Measurements from ENCODE around the gene CUL1. TPM values are rescaled to one million over a fixed set of nuclear protein-coding genes. Genes with fewer than 3 reads are reported as not detected.

The CUL1 gene
- total RNA-seq, 6 donors from 2014 or later, result 29.0 to 65.0 (median 45.9) TPM

DNA sequence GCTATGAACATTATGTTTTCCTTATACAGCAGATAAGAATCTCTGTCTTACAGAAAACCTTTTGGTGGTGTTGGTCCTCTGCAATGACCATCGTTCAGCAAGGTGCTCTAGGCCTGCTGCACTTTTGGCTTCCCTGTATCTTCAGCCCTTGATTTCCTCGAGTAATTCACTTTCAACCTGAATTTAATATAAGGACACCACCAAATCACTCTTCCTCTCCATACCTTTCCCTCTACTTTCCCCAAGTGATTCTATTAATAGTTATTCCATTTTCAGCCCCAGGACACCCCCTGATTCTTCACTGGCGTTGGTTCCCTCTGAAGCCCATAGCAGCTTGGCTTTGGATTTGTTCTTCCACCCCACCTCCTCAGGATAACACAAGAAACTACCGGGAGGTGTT is 113.2 kb downstream of the CUL1 start:
- DNase-seq, result no peak
- ATAC-seq (ENCODE audit: low FRiP score in 2 of 2), result no peak
- TF ChIP-seq EP300 (IDR thresholded peaks at IDR 0.05) (no peak), POLR2A (IDR thresholded peaks at IDR 0.05) (no peak), POLR2AphosphoS5 (IDR thresholded peaks at IDR 0.05) (no peak)
- TF ChIP-seq, protein P1, sequence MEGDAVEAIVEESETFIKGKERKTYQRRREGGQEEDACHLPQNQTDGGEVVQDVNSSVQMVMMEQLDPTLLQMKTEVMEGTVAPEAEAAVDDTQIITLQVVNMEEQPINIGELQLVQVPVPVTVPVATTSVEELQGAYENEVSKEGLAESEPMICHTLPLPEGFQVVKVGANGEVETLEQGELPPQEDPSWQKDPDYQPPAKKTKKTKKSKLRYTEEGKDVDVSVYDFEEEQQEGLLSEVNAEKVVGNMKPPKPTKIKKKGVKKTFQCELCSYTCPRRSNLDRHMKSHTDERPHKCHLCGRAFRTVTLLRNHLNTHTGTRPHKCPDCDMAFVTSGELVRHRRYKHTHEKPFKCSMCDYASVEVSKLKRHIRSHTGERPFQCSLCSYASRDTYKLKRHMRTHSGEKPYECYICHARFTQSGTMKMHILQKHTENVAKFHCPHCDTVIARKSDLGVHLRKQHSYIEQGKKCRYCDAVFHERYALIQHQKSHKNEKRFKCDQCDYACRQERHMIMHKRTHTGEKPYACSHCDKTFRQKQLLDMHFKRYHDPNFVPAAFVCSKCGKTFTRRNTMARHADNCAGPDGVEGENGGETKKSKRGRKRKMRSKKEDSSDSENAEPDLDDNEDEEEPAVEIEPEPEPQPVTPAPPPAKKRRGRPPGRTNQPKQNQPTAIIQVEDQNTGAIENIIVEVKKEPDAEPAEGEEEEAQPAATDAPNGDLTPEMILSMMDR (IDR thresholded peaks at IDR 0.05), result no peak

DNA sequence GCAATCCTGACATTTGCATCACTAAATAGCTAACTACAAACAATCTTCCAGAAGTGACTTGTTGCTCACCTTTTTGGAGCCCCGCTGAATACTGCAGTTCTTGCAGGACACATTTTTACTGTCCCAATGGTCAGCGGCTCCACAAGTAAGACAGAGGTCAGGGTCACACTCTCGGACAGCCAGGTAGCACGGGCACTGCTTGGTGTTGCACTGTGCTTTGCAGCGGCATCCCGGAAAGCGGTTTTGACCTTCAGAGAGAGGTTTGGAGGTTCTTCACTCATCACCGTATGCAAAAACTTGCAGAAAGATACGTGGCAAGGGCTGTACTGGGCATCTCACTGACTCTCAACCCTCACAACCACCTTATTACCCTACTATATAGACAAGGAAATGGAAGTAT is 115.2 kb downstream of the CUL1 start:
- Histone ChIP-seq H3K4me1 (no peaks in the 10 kb centered on the region), H3K36me3 (peaks cover 0 to 4% (median 0%) of the 10 kb centered on the region in 4 donors), H3K27ac (no peak overlapping the region), H3K4me3 (no peak overlapping the region), H3K27me3 (no peaks in the 10 kb centered on the region), H3K9me3 (no peaks in the 10 kb centered on the region)
- no peak for TF ChIP-seq POLR2AphosphoS5 (IDR thresholded peaks at IDR 0.05)
- DNase-seq (no peak), ATAC-seq (ENCODE audit: low FRiP score in 2 of 2) (no peak)
- 93 to 96% methylated on average over 9 of the region's 9 CpGs for WGBS, 2 donors

More for the DNA sequence above, 113.2 kb downstream of the CUL1 start:
- Histone ChIP-seq H3K4me1 (no peaks in the 10 kb centered on the region), H3K4me3 (no peak overlapping the region), H3K36me3 (peaks cover 0 to 10% (median 7%) of the 10 kb centered on the region in 4 donors), H3K27me3 (no peaks in the 10 kb centered on the region), H3K27ac (no peak overlapping the region), H3K9me3 (no peaks in the 10 kb centered on the region)
- 91 to 92% methylated on average over 4 of the region's 4 CpGs for WGBS, 2 donors

DNA sequence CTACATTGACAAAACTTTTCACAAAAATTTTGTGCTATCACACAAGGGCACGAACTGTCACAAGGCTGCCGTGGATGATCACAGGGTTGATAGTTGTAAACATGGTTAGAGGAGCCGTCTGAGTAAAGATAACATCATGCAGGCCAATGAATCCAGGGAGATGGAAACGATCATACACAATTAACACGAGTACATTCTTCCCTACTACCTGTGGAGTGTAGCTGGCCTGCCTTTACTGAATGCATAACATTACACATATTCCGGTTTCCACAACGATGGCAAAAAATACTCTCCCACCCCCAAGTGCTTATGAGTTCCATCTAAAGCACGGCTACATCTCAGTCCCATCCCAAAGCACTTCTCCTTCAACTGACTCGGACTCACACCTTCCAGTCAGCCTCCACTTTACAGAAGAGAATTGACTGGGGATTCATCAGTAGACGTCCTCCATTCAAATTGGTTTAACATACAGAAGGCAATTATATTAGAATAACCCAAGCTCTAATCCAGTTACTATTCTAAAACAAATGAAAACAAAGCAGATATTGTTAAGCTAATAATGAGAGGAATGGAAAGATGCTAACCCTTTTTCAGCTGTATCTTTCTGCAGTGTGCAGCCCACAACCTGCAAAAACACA is 116.3 kb downstream of the CUL1 start:
- H3K4me1 ChIP-seq, result no peaks in the 10 kb centered on the region

GRCh38 chr7:148815612-148816011 is 116.9 kb downstream of the CUL1 start:
- DNase-seq (no peak), ATAC-seq (ENCODE audit: low FRiP score in 2 of 2) (no peak)
- Histone ChIP-seq H3K36me3 (no peaks in the 10 kb centered on the region), H3K4me1 (no peaks in the 10 kb centered on the region), H3K4me3 (no peak overlapping the region), H3K27me3 (no peaks in the 10 kb centered on the region), H3K9me3 (no peaks in the 10 kb centered on the region), H3K27ac (no peak overlapping the region)
- WGBS, 2 donors, result 85 to 88% methylated on average over 3 of the region's 3 CpGs
- TF ChIP-seq, protein P1 (IDR thresholded peaks at IDR 0.05), result no peak
- TF ChIP-seq POLR2A (IDR thresholded peaks at IDR 0.05) (no peak), EP300 (IDR thresholded peaks at IDR 0.05) (no peak), POLR2AphosphoS5 (IDR thresholded peaks at IDR 0.05) (no peak)

More for the DNA sequence above, 116.3 kb downstream of the CUL1 start:
- no peak for ATAC-seq (ENCODE audit: low FRiP score in 2 of 2)
- Histone ChIP-seq H3K27me3 (no peaks in the 10 kb centered on the region), H3K36me3 (peaks cover 0 to 3% (median 0%) of the 10 kb centered on the region in 4 donors), H3K4me3 (no peak overlapping the region), H3K27ac (no peak overlapping the region), H3K9me3 (no peaks in the 10 kb centered on the region)
- TF ChIP-seq, protein P1 (IDR thresholded peaks at IDR 0.05), result no peak
- TF ChIP-seq EP300 (IDR thresholded peaks at IDR 0.05) (no peak), POLR2AphosphoS5 (IDR thresholded peaks at IDR 0.05) (no peak), POLR2A (IDR thresholded peaks at IDR 0.05) (no peak)
- WGBS, 2 donors, result 85 to 89% methylated on average over 10 of the region's 10 CpGs
- no peak for DNase-seq

DNA sequence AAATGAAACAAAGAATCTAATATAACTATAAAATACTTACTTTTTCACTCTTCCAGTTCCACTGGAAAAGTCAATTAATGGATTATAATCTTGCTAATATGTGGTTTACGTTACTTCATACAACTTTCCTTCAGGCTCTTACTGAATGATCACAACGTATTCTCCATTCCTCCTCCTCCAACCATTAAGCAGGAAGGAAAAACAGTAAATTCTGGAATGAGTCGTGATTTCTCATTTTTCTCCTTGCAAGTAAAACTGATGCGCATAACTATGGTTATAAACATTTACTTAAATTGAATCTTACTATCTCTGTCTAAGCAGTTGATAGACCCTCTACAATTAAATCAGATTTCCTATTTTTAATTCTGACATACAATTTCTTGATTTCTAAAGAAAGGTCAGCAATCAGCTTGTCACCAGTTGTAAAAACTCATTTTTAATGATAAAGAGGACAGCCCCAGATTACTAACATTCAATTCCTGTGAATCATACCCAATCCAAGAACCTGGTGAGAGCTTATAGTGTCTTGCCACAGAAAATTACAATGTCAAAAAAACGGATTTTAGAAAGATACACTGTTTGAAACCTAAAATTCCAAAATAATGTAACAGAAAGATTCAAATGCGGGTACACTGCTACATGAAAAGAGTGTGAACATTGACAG is 121.1 kb downstream of the CUL1 start:
- WGBS, 2 donors, result 89 to 93% methylated on average over 6 of the region's 6 CpGs
- DNase-seq, result no peak
- H3K27me3 ChIP-seq, result no peaks in the 10 kb centered on the region

More for the DNA sequence above, 121.1 kb downstream of the CUL1 start:
- TF ChIP-seq, protein P1 (IDR thresholded peaks at IDR 0.05), result no peak
- TF ChIP-seq EP300 (IDR thresholded peaks at IDR 0.05), result no peak
- no peak for TF ChIP-seq POLR2A (IDR thresholded peaks at IDR 0.05)
- no peak for TF ChIP-seq POLR2AphosphoS5 (IDR thresholded peaks at IDR 0.05)
- ATAC-seq (ENCODE audit: low FRiP score in 2 of 2), result no peak
- no peaks in the 10 kb centered on the region for H3K9me3 ChIP-seq
- H3K4me3 ChIP-seq, result no peak overlapping the region
- no peak overlapping the region for H3K27ac ChIP-seq
- no peaks in the 10 kb centered on the region for H3K4me1 ChIP-seq
- H3K36me3 ChIP-seq, result no peaks in the 10 kb centered on the region

Data from upper lobe of left lung (tissue), 6 donors.